CD4-positive, alpha-beta T cell (primary cell): ENCODE data around the gene MGME1. TPM values are rescaled to one million over a fixed set of nuclear protein-coding genes. Genes with fewer than 3 reads are reported as not detected.

Experiments used
- ATAC-seq: fragments of 200-7000 bp; cut with Tn5 transposase; one replicate; pipeline ENCODE4 v1.10.0; 2022; ENCODE audit warnings: mild to moderate bottlenecking; ENCODE audit not compliant: poor library complexity
- CTCF ChIA-PET: fragments of 350-600 bp; sonication (Branson Sonifier 250); formaldehyde crosslinking; loops from one replicate; lab custom pipeline; 2021; ENCODE audit warnings: antibody characterized with exemption, inconsistent platforms; lab: Charles Lee
- POLR2A ChIA-PET: fragments of 350-600 bp; sonication (Branson Sonifier 250); formaldehyde crosslinking; loops from one replicate; lab custom pipeline; 2021; ENCODE audit warnings: antibody characterized with exemption, inconsistent platforms; lab: Charles Lee
- DNase-seq, 14 experiments: peaks; one replicate each; pipeline ENCODE4 v3.0.0-alpha.2; 2013 to 2020; ENCODE audit warnings: mixed read lengths in 2 of 14
- H3K27ac ChIP-seq, 2 donors: one replicate each; pipeline versions ENCODE4 v1.5.1 to v1.7.0; 2013; ENCODE audit warnings: low read length in 2 of 2, low read depth in 1 of 2, mild to moderate bottlenecking in 1 of 2
- H3K27me3 ChIP-seq, 2 experiments: 1 replicate in 1 of 2; 2 replicates in 1 of 2; pipeline versions ENCODE4 v1.6.1 to v1.7.0; 2013; ENCODE audit warnings: low read length in 2 of 2, control low read depth in 1 of 2, mild to moderate bottlenecking in 1 of 2, moderate library complexity in 1 of 2; ENCODE audit not compliant: insufficient read depth in 2 of 2, control insufficient read depth in 1 of 2
- H3K36me3 ChIP-seq: one replicate; pipeline ENCODE4 v1.6.1; 2013; ENCODE audit warnings: low read length, control low read depth; ENCODE audit not compliant: insufficient read depth
- H3K4me1 ChIP-seq: one replicate; pipeline ENCODE4 v1.6.1; 2013; ENCODE audit warnings: low read length, control low read depth; ENCODE audit not compliant: insufficient read depth
- H3K4me3 ChIP-seq: one replicate; pipeline ENCODE4 v1.5.1; 2013; ENCODE audit warnings: mild to moderate bottlenecking, low read length, moderate library complexity
- H3K9me3 ChIP-seq, 2 experiments: 1 replicate in 1 of 2; 2 replicates in 1 of 2; pipeline versions ENCODE4 v1.6.1 to v1.7.0; 2013; ENCODE audit warnings: low read length in 2 of 2, mild to moderate bottlenecking in 2 of 2, control low read depth in 1 of 2, moderate library complexity in 1 of 2; ENCODE audit not compliant: control insufficient read depth in 1 of 2, insufficient read depth in 1 of 2
- H3K27ac Mint-ChIP-seq: one replicate; pipeline ENCODE4 v1.8.0; 2020; ENCODE audit warnings: mixed read lengths
- H3K27me3 Mint-ChIP-seq: one replicate; pipeline ENCODE4 v1.8.0; 2021; ENCODE audit warnings: mixed read lengths
- H3K36me3 Mint-ChIP-seq: one replicate; pipeline ENCODE4 v1.8.0; 2021; ENCODE audit warnings: low read depth, mixed read lengths
- H3K4me1 Mint-ChIP-seq: one replicate; pipeline ENCODE4 v1.8.0; 2021; ENCODE audit warnings: low read depth, mixed read lengths
- H3K4me3 Mint-ChIP-seq: one replicate; pipeline ENCODE4 v1.8.0; 2020; ENCODE audit warnings: mild to moderate bottlenecking, mixed read lengths
- H3K9me3 Mint-ChIP-seq: one replicate; pipeline ENCODE4 v1.8.0; 2020; ENCODE audit warnings: mixed read lengths
- intact Hi-C, 2 experiments: fragments of 100-400 bp; cut with DNase I in 1 of 2; cut with micrococcal nuclease in 1 of 2; formaldehyde crosslinking; loops; one replicate each; pipeline versions ENCODE4 v1.15.1 to v1.9.0; 2023 to 2025; cut with DNase I, micrococcal nuclease
- polyA plus RNA-seq, 2 donors: library from polyadenylated mRNA; unstranded; fragments of 120-200 nt; gene quantifications; one replicate each; pipeline ENCODE4 v1.2.1, GENCODE V29; 2013
- total RNA-seq, 174 experiments: library from RNA in 2 of 174; stranded (reverse) in 2 of 174; gene quantifications; one replicate each; pipeline ENCODE4 v1.2.3 and lab custom pipeline; 2021 to 2026
- TF ChIP-seq, protein P1 (sequence below): fragments of 200-600 bp; IDR thresholded peaks from one replicate; pipeline ENCODE4 v1.8.0; 2022; ENCODE audit warnings: antibody characterized with exemption, mild to moderate bottlenecking

Gene MGME1
- total RNA-seq (1 to 10 TPM; 4.5 to 4.6 TPM), total RNA-seq (lab: John Stamatoyannopoulos, UW) (5.6 to 54.8 (median 18.0) reads per million in 172 experiments)
- 17.4 TPM for polyA plus RNA-seq (2013, experiment 1 of 2)
- 21.8 TPM for polyA plus RNA-seq (2013, experiment 2 of 2)

DNA sequence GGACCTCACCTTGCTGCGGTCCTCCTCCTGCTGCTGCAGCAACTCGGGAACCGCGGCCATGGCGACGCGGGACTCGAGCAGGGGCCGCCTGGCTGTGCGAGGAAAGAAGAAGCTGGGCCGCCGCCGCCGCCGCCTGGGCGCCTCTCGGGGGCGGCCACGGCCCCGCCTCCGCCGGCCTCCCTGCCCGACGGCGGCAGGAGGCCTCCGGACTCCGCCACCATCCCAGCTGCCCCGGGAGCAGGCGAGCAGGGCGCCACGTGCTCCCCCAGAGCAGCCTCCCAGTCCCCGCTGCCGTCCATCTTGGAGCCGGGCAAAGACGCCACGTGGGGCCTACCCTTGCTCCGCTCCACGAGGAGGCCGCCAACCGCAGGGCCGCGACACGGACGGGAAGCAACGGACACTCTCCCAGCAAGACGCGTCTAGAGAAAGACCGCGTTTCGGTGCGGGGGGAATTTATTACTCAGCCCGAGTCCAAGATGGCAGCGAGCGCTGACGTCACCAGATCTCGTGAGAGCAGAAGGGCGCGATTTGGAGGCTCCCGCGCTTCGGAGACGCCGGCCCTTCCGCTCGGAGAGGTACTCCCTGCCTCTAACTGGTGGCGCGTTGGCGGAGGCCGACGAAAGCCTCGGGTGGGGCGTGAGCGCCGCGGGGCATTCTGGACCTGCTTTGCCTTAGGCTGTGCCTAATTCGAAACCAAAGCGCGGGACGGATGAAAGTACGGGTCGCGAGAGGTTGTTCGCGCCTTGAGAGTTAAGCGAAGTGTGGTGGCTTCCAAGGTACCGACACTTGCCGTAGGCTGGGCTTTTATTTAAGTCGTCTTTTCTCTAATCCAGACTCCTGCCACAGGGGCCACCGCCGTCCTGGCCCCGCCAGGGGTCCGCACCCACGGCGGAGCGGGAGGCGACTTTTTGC lies at the start of gene MGME1, which contains the start of gene SNX5:
Gene MGME1 (plus strand): TSS at position 653 of the 912 bp plus-strand sequence. CDS start 842 bp downstream, outside the sequence.
Gene SNX5 (minus strand): TSS at position 429 of the 912 bp plus-strand sequence. CDS start 369 bp downstream, at position 60.
- H3K4me1 ChIP-seq, result peaks cover 46% of the 10 kb centered on the region
- TF ChIP-seq, protein P1, sequence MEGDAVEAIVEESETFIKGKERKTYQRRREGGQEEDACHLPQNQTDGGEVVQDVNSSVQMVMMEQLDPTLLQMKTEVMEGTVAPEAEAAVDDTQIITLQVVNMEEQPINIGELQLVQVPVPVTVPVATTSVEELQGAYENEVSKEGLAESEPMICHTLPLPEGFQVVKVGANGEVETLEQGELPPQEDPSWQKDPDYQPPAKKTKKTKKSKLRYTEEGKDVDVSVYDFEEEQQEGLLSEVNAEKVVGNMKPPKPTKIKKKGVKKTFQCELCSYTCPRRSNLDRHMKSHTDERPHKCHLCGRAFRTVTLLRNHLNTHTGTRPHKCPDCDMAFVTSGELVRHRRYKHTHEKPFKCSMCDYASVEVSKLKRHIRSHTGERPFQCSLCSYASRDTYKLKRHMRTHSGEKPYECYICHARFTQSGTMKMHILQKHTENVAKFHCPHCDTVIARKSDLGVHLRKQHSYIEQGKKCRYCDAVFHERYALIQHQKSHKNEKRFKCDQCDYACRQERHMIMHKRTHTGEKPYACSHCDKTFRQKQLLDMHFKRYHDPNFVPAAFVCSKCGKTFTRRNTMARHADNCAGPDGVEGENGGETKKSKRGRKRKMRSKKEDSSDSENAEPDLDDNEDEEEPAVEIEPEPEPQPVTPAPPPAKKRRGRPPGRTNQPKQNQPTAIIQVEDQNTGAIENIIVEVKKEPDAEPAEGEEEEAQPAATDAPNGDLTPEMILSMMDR, result no peak
- ChIA-PET POLR2A (interaction anchor here (1.1 to 7.0 kb wide), 13 partner anchors 10 to 598 kb away, joined by 3 to 61 read pairs (median 5); partner anchors contain the start of genes DSTN, KAT14, PET117 and POLR3F), CTCF (interaction anchor here (0.9 to 3.8 kb wide), 5 partner anchors 10 to 286 kb away, joined by 3 to 13 read pairs (median 4); partner anchors contain the start of gene RRBP1)
- Mint-ChIP-seq H3K27me3 (no peaks in the 10 kb centered on the region), H3K4me1 (peaks cover 82% of the 10 kb centered on the region), H3K36me3 (peaks cover 34% of the 10 kb centered on the region), H3K9me3 (no peaks in the 10 kb centered on the region), H3K4me3 (peak within 1 kb of the TSS; percentile 97), H3K27ac (peak within 1 kb of the TSS; percentile 92)
- H3K27me3 ChIP-seq, result no peaks in the 10 kb centered on the region
- intact Hi-C loops, result loop anchor here (1.0 to 10.0 kb wide), 10 partner anchors 169 to 1241 kb away; partner anchors contain the start of genes RRBP1 (in 2 of the 2), ZNF133 (in 2 of the 2), DZANK1 (in 1 of the 2) and KAT14 (in 1 of the 2)
- H3K36me3 ChIP-seq, result no peaks in the 10 kb centered on the region
- H3K4me3 ChIP-seq, result peak within 1 kb of the TSS; percentile 69
- peak within 1 kb of the TSS; percentile 92 to 99 for H3K27ac ChIP-seq
- H3K9me3 ChIP-seq, result no peaks in the 10 kb centered on the region
- DNase-seq (peak; percentile 96 to 100 (median 98)), ATAC-seq (peak; percentile 91)

DNA sequence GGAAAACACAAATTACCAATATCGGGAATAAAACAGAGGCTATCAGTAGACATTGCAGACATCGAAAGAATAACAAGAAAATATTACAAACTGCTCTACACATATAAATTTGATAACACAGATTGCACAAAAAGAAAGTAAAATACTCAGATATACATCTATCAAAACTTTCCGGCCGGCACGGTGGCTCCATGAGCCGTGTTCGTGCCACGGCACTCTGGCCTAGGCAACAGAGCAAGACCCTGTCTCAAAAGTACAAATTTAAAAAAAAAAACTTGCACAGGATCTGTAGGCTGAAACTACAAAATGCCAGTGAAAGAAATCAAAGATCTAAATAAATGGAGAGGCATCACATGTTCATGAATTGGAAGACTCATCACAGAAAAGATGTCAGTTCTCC lies 49.7 kb upstream of the MGME1 start:
- no peak overlapping the region for H3K4me3 Mint-ChIP-seq
- H3K4me3 ChIP-seq, result no peak overlapping the region
- no peaks in the 10 kb centered on the region for H3K36me3 ChIP-seq
- H3K27ac ChIP-seq, result no peak overlapping the region
- DNase-seq (no peak), ATAC-seq (no peak)
- CTCF ChIA-PET, result no interaction called here
- no peaks in the 10 kb centered on the region for H3K9me3 Mint-ChIP-seq
- intact Hi-C loops, result no loop called here
- POLR2A ChIA-PET, result no interaction called here
- H3K27me3 Mint-ChIP-seq, result peaks cover 9% of the 10 kb centered on the region
- H3K27ac Mint-ChIP-seq, result no peak overlapping the region
- TF ChIP-seq, protein P1, result no peak
- H3K27me3 ChIP-seq, result no peaks in the 10 kb centered on the region
- H3K36me3 Mint-ChIP-seq, result no peaks in the 10 kb centered on the region
- H3K9me3 ChIP-seq, result no peaks in the 10 kb centered on the region
- no peaks in the 10 kb centered on the region for H3K4me1 Mint-ChIP-seq
- H3K4me1 ChIP-seq, result no peaks in the 10 kb centered on the region

DNA sequence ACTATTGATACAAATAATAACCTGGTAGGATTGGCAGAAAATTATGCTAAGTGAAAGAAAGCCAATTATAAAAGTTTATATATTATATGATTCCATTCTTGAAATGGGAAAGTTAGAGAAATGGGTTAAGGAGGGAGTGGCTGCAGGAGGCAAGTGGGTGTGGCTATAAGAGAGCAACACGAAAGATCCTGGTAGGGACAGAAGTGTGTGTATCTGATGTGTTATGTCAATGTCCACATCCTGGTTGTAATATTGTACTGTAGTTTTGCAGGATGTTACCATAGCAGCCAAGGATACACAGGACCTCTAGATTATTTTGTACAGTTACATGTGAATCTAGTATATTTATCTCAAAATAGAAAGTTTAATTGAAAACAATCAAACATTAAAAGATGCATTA lies 47.0 kb upstream of the MGME1 start:
- DNase-seq, result no peak
- intact Hi-C loops, result no loop called here
- Mint-ChIP-seq H3K27me3 (no peaks in the 10 kb centered on the region), H3K4me3 (no peak overlapping the region), H3K27ac (no peak overlapping the region), H3K9me3 (no peaks in the 10 kb centered on the region), H3K36me3 (no peaks in the 10 kb centered on the region), H3K4me1 (no peaks in the 10 kb centered on the region)
- POLR2A ChIA-PET, result no interaction called here
- Histone ChIP-seq H3K9me3 (no peaks in the 10 kb centered on the region), H3K27me3 (no peaks in the 10 kb centered on the region), H3K4me3 (no peak overlapping the region), H3K4me1 (no peaks in the 10 kb centered on the region), H3K27ac (no peak overlapping the region), H3K36me3 (no peaks in the 10 kb centered on the region)
- CTCF ChIA-PET, result no interaction called here
- ATAC-seq, result no peak
- TF ChIP-seq, protein P1, result no peak
